SU-DHL-6 (cell line): Measurements from ENCODE around the gene IDNK.

ENCODE experiments used
- H2AFZ ChIP-seq: fragments of 200-600 bp; sonication (generic); 2 replicates; pipeline ENCODE4 v1.6.1; 2014; ENCODE audit warnings: low read depth, mild to moderate bottlenecking, moderate library complexity, mixed read lengths, antibody characterized with exemption, low read length; ENCODE audit not compliant: severe bottlenecking
- H3F3A ChIP-seq: fragments of 200-600 bp; shearing (Covaris generic); 2 replicates; pipeline ENCODE4 v1.6.0; 2016; ENCODE audit warnings: antibody characterized with exemption, mild to moderate bottlenecking; ENCODE audit not compliant: insufficient read depth
- H3K27ac ChIP-seq: fragments of 200-600 bp; sonication (generic); 2 replicates; pipeline ENCODE4 v1.5.1; 2016; ENCODE audit warnings: low read depth, mild to moderate bottlenecking, low read length, moderate library complexity, mixed read lengths
- H3K27me3 ChIP-seq: fragments of 200-600 bp; sonication (generic), shearing (Covaris generic); 2 replicates; pipeline ENCODE4 v1.6.0; 2014; ENCODE audit warnings: mild to moderate bottlenecking, low read length
- H3K36me3 ChIP-seq: fragments of 200-600 bp; sonication (generic); 2 replicates; pipeline ENCODE4 v1.6.1; 2014; ENCODE audit warnings: mild to moderate bottlenecking, low read length, mixed read lengths
- H3K4me2 ChIP-seq: fragments of 300-600, 200-600 bp; shearing (Covaris generic), sonication (generic); 2 replicates; pipeline ENCODE4 v1.6.0; 2014; ENCODE audit warnings: low read length, low read depth, mild to moderate bottlenecking; ENCODE audit not compliant: poor library complexity, severe bottlenecking
- H3K4me3 ChIP-seq: fragments of 200-600 bp; sonication (generic); 2 replicates; pipeline ENCODE4 v1.5.1; 2014; ENCODE audit warnings: antibody characterized with exemption, low read length, mild to moderate bottlenecking, mixed read lengths; ENCODE audit not compliant: insufficient read depth, poor library complexity, severe bottlenecking
- H3K79me2 ChIP-seq: fragments of 200-600 bp; sonication (generic); 2 replicates; pipeline ENCODE4 v1.6.1; 2014; ENCODE audit warnings: mild to moderate bottlenecking, low read length, moderate library complexity; ENCODE audit not compliant: insufficient read depth
- H3K9ac ChIP-seq: fragments of 200-600 bp; sonication (generic); 2 replicates; pipeline ENCODE4 v1.7.0; 2014; ENCODE audit warnings: mild to moderate bottlenecking, low read length
- H3K9me2 ChIP-seq: fragments of 200-600 bp; sonication (generic); replicated peaks from 2 replicates; pipeline ENCODE4 v1.6.1; 2014; ENCODE audit warnings: low read length; ENCODE audit not compliant: insufficient read depth
- H3K9me3 ChIP-seq: fragments of 200-600 bp; sonication (generic); 2 replicates; pipeline ENCODE4 v1.6.1; 2014; ENCODE audit warnings: low read length, mixed read lengths; ENCODE audit not compliant: insufficient read depth
- H4K20me1 ChIP-seq: fragments of 200-600 bp; sonication (generic); 2 replicates; pipeline ENCODE4 v1.6.1; 2014; ENCODE audit warnings: low read depth, mild to moderate bottlenecking, antibody characterized with exemption, low read length, moderate library complexity, mixed read lengths
- CTCF ChIP-seq: fragments of 200-600 bp; sonication (generic); IDR thresholded peaks from one replicate; pipeline ENCODE4 v1.5.1; 2017; ENCODE audit warnings: antibody characterized with exemption, mild to moderate bottlenecking, low read length, moderate library complexity; ENCODE audit not compliant: insufficient read depth, poor library complexity, severe bottlenecking
- EZH2phosphoT487 ChIP-seq: fragments of 200-600 bp; sonication (generic), shearing (Covaris generic); conservative IDR thresholded peaks from 2 replicates; pipeline ENCODE4 v1.6.1; 2018; ENCODE audit warnings: mild to moderate bottlenecking, antibody characterized with exemption, low read length, moderate library complexity, mixed read lengths

Gene IDNK

GRCh38 chr9:83583151-83584014 lies 39.6 kb upstream of the IDNK start:
- H3K27ac ChIP-seq: no peak overlapping the region
- no peaks in the 10 kb centered on the region for H3F3A ChIP-seq
- H3K27me3 ChIP-seq: no peaks in the 10 kb centered on the region
- H3K9ac ChIP-seq: no peak overlapping the region
- no peaks in the 10 kb centered on the region for H3K79me2 ChIP-seq
- H3K9me2 ChIP-seq: no peaks in the 10 kb centered on the region
- H3K4me2 ChIP-seq: no peak overlapping the region
- TF ChIP-seq EZH2phosphoT487 (no peak), CTCF (peak; percentile 39)
- no peak overlapping the region for H2AFZ ChIP-seq
- H4K20me1 ChIP-seq: no peaks in the 10 kb centered on the region
- no peak overlapping the region for H3K4me3 ChIP-seq
- no peaks in the 10 kb centered on the region for H3K36me3 ChIP-seq
- H3K9me3 ChIP-seq: no peaks in the 10 kb centered on the region

GRCh38 chr9:83584995-83585394 lies 37.9 kb upstream of the IDNK start:
- Histone ChIP-seq H3K27me3 (no peaks in the 10 kb centered on the region), H3K79me2 (no peaks in the 10 kb centered on the region), H2AFZ (no peak overlapping the region), H3K9ac (no peak overlapping the region), H4K20me1 (no peaks in the 10 kb centered on the region), H3K9me3 (no peaks in the 10 kb centered on the region), H3K36me3 (no peaks in the 10 kb centered on the region), H3K9me2 (no peaks in the 10 kb centered on the region), H3F3A (no peaks in the 10 kb centered on the region), H3K27ac (no peak overlapping the region), H3K4me2 (no peak overlapping the region), H3K4me3 (no peak overlapping the region)
- TF ChIP-seq EZH2phosphoT487: no peak
- TF ChIP-seq CTCF: no peak

- no peaks in the 10 kb centered on the region for H3K9me2 ChIP-seq
- H3K9me3 ChIP-seq: no peaks in the 10 kb centered on the region
- no peak overlapping the region for H2AFZ ChIP-seq
- no peak for TF ChIP-seq EZH2phosphoT487
- no peak for TF ChIP-seq CTCF
- no peak overlapping the region for H3K4me3 ChIP-seq
- H3K27ac ChIP-seq: no peak overlapping the region
- H3K27me3 ChIP-seq: no peaks in the 10 kb centered on the region
- no peaks in the 10 kb centered on the region for H3K36me3 ChIP-seq
- H3K9ac ChIP-seq: no peak overlapping the region
- H4K20me1 ChIP-seq: no peaks in the 10 kb centered on the region
- H3F3A ChIP-seq: no peaks in the 10 kb centered on the region
- H3K4me2 ChIP-seq: no peak overlapping the region
- H3K79me2 ChIP-seq: no peaks in the 10 kb centered on the region
Observed at GRCh38 chr9:83588256-83588655, 34.7 kb upstream of the IDNK start.
